Measurements from ENCODE around the gene PCDHA10.
"Not testable (repeated sequence)": the region's sequence is repeated elsewhere in the genome, so short reads cannot be mapped to it uniquely, and the experiment has no call there.

The PCDHA10 gene

GRCh38 chr5:140855772-140856674, at the start of gene PCDHA10:
PCDHA10 (plus strand) TSS chr5:140855897; CDS start chr5:140856049, 152 bp downstream.
- no peak for DNase-seq

GRCh38 chr5:140806834-140807775, 48.6 kb upstream of the PCDHA10 start, which contains the start of gene PCDHA4:
PCDHA4 (plus strand) TSS chr5:140807068.
- no peak for DNase-seq

GRCh38 chr5:140808241-140808888, 47.3 kb upstream of the PCDHA10 start:
- not testable (repeated sequence) for DNase-seq

GRCh38 chr5:140808889-140809291, 46.8 kb upstream of the PCDHA10 start:
- no peak for DNase-seq

- no peak for DNase-seq
Measured at GRCh38 chr5:140821375-140822280, 34.1 kb upstream of the PCDHA10 start, which contains the start of gene PCDHA5. PCDHA5 (plus strand) TSS chr5:140821613.

GRCh38 chr5:140822281-140822629, 33.4 kb upstream of the PCDHA10 start:
- no peak for DNase-seq

GRCh38 chr5:140822969-140823368, 32.7 kb upstream of the PCDHA10 start:
- DNase-seq, result not testable (repeated sequence)

- no peak for DNase-seq
Measured at GRCh38 chr5:140823475-140823874, 32.2 kb upstream of the PCDHA10 start.

GRCh38 chr5:140827704-140828361, 27.9 kb upstream of the PCDHA10 start, which contains the start of gene PCDHA6:
PCDHA6 (plus strand) TSS chr5:140827960; CDS start chr5:140828092, 132 bp downstream.
- DNase-seq, result no peak

GRCh38 chr5:140828362-140828737, 27.3 kb upstream of the PCDHA10 start:
- no peak for DNase-seq

- not testable (repeated sequence) for DNase-seq
Measured at GRCh38 chr5:140829511-140830501, 25.9 kb upstream of the PCDHA10 start.

- no peak for DNase-seq
Measured at GRCh38 chr5:140833993-140834392, 21.7 kb upstream of the PCDHA10 start, which contains the start of gene PCDHA7. PCDHA7 (plus strand) TSS chr5:140834269; CDS start chr5:140834384, 115 bp downstream.

- DNase-seq, result not testable (repeated sequence)
Measured at GRCh38 chr5:140834439-140835008, 21.2 kb upstream of the PCDHA10 start.

GRCh38 chr5:140835622-140836510, 19.8 kb upstream of the PCDHA10 start:
- DNase-seq, result no peak

GRCh38 chr5:140840978-140841962, 14.4 kb upstream of the PCDHA10 start, which contains the start of gene PCDHA8:
PCDHA8 (plus strand) TSS chr5:140841187; CDS start chr5:140841322, 135 bp downstream.
- DNase-seq, result no peak

All from stimulated activated naive CD4-positive, alpha-beta T cell (primary cell).